ENCODE results near the gene TTC7B. TPM values are rescaled to one million over a fixed set of nuclear protein-coding genes. Genes with fewer than 3 reads are reported as not detected.

The TTC7B gene
- total and polyA plus RNA-seq, 2 of the 13 experiments (the other 11 are each of a cell fraction or from before 2014, with no cell fraction given): 1.3 to 3.2 TPM

DNA sequence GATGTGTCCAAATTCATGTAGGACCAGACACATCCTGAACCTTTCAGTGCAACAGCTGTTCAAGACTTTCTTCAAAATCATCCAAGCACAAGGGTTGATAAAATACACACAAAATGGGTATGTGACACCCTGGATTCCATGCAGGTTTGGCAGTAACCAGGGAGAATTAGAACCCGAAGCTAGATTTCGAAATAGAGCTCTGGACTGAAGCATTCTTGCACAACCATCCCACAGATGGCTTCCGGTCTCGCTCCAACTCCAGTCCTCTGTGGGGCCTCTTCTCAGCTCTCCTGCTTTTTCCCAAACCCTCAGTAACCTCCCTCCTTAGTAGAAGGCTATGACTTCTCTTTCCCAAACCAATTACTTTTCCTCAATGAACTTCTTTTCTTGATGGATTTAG, 171.3 kb downstream of the TTC7B start (continued):
- TF ChIP-seq ZNF256 (CRISPR knock-in tag; conservative IDR thresholded peaks at IDR 0.05) (no peak), HNF4A (CRISPR knock-in tag; IDR thresholded peaks at IDR 0.05) (peak; percentile 31; the same call in 1 of the 2 replicates), IKZF1 (IDR thresholded peaks at IDR 0.05) (no peak), GABPA (IDR thresholded peaks at IDR 0.05; ENCODE audit: low read depth, low read length) (no peak), GABPA (CRISPR knock-in tag; IDR thresholded peaks at IDR 0.05; ENCODE audit: low read depth) (peak; percentile 36; the same call in 1 of the 2 replicates), ZNF660 (CRISPR knock-in tag; IDR thresholded peaks at IDR 0.05; ENCODE audit: borderline replicate concordance, low read depth) (no peak), TARDBP (CRISPR knock-in tag; IDR thresholded peaks at IDR 0.05) (no peak), FOXP1 (IDR thresholded peaks at IDR 0.05) (no peak), FOXP1 (CRISPR knock-in tag; IDR thresholded peaks at IDR 0.05) (no peak), NAIF1 (CRISPR knock-in tag; IDR thresholded peaks at IDR 0.05; ENCODE audit: borderline replicate concordance) (no peak), SIN3A (IDR thresholded peaks at IDR 0.05; ENCODE audit: borderline replicate concordance, low read depth, low read length) (no peak), RBM22 (optimal IDR thresholded peaks at IDR 0.05; ENCODE audit: low read length) (no peak), KDM4B (CRISPR knock-in tag; IDR thresholded peaks at IDR 0.05) (no peak), ZNF629 (CRISPR knock-in tag; conservative IDR thresholded peaks at IDR 0.05) (peak; percentile 55)
- TF ChIP-seq, protein P1, sequence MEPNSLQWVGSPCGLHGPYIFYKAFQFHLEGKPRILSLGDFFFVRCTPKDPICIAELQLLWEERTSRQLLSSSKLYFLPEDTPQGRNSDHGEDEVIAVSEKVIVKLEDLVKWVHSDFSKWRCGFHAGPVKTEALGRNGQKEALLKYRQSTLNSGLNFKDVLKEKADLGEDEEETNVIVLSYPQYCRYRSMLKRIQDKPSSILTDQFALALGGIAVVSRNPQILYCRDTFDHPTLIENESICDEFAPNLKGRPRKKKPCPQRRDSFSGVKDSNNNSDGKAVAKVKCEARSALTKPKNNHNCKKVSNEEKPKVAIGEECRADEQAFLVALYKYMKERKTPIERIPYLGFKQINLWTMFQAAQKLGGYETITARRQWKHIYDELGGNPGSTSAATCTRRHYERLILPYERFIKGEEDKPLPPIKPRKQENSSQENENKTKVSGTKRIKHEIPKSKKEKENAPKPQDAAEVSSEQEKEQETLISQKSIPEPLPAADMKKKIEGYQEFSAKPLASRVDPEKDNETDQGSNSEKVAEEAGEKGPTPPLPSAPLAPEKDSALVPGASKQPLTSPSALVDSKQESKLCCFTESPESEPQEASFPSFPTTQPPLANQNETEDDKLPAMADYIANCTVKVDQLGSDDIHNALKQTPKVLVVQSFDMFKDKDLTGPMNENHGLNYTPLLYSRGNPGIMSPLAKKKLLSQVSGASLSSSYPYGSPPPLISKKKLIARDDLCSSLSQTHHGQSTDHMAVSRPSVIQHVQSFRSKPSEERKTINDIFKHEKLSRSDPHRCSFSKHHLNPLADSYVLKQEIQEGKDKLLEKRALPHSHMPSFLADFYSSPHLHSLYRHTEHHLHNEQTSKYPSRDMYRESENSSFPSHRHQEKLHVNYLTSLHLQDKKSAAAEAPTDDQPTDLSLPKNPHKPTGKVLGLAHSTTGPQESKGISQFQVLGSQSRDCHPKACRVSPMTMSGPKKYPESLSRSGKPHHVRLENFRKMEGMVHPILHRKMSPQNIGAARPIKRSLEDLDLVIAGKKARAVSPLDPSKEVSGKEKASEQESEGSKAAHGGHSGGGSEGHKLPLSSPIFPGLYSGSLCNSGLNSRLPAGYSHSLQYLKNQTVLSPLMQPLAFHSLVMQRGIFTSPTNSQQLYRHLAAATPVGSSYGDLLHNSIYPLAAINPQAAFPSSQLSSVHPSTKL (CRISPR knock-in tag; IDR thresholded peaks at IDR 0.05): peak; percentile 14; the same call in 1 of the 2 replicates
- TF ChIP-seq, protein P2, sequence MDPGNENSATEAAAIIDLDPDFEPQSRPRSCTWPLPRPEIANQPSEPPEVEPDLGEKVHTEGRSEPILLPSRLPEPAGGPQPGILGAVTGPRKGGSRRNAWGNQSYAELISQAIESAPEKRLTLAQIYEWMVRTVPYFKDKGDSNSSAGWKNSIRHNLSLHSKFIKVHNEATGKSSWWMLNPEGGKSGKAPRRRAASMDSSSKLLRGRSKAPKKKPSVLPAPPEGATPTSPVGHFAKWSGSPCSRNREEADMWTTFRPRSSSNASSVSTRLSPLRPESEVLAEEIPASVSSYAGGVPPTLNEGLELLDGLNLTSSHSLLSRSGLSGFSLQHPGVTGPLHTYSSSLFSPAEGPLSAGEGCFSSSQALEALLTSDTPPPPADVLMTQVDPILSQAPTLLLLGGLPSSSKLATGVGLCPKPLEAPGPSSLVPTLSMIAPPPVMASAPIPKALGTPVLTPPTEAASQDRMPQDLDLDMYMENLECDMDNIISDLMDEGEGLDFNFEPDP (CRISPR knock-in tag; conservative IDR thresholded peaks at IDR 0.05): no peak
